ENCODE measurements around the gene MAEL. TPM values are rescaled to one million over a fixed set of nuclear protein-coding genes. Genes with fewer than 3 reads are reported as not detected.
A peak's percentile ranks its signal among the peaks of the same experiment; 100 is the strongest.
"Not testable (repeated sequence)": the region's sequence is repeated elsewhere in the genome, so short reads cannot be mapped to it uniquely, and the experiment has no call there.

MAEL gene
- total RNA-seq, 1 donor from 2014 or later = 7.9 TPM

GRCh38 chr1:166977951-166978350, 11.1 kb upstream of the MAEL start:
- no peak for DNase-seq (ENCODE audit: low spot score)

GRCh38 chr1:166978821-166979220, 10.3 kb upstream of the MAEL start:
- peak; percentile 15 for DNase-seq (ENCODE audit: low spot score)

GRCh38 chr1:166980383-166980782, 8.7 kb upstream of the MAEL start:
- no peak for DNase-seq (ENCODE audit: low spot score)

GRCh38 chr1:166980818-166981217, 8.3 kb upstream of the MAEL start:
- DNase-seq (ENCODE audit: low spot score) = no peak

- no peak for DNase-seq (ENCODE audit: low spot score)
These were observed 7.5 kb upstream of the MAEL start for GRCh38 chr1:166981589-166981988.

- DNase-seq (ENCODE audit: low spot score) = peak; percentile 22
These were observed 10.0 kb downstream of the MAEL start for GRCh38 chr1:166999075-166999474.

- DNase-seq (ENCODE audit: low spot score) = no peak
These were observed 10.5 kb downstream of the MAEL start for GRCh38 chr1:166999500-167000055.

- no peak for DNase-seq (ENCODE audit: low spot score)
These were observed 11.5 kb downstream of the MAEL start for GRCh38 chr1:167000546-167000945.

- DNase-seq (ENCODE audit: low spot score) = no peak
These were observed 13.3 kb downstream of the MAEL start for GRCh38 chr1:167002354-167002753.

GRCh38 chr1:167003711-167004110, 14.6 kb downstream of the MAEL start:
- no peak for DNase-seq (ENCODE audit: low spot score)

GRCh38 chr1:167011560-167012191, 22.6 kb downstream of the MAEL start:
- no peak for DNase-seq (ENCODE audit: low spot score)

GRCh38 chr1:167012570-167012969, 23.5 kb downstream of the MAEL start:
- no peak for DNase-seq (ENCODE audit: low spot score)

GRCh38 chr1:167013108-167013929, 24.2 kb downstream of the MAEL start:
- DNase-seq (ENCODE audit: low spot score) = no peak

GRCh38 chr1:167016100-167016750, 27.1 kb downstream of the MAEL start:
- DNase-seq (ENCODE audit: low spot score) = no peak

- no peak for DNase-seq (ENCODE audit: low spot score)
These were observed 33.3 kb downstream of the MAEL start for GRCh38 chr1:167022384-167022783.

GRCh38 chr1:167029553-167029952, 40.5 kb downstream of the MAEL start:
- not testable (repeated sequence) for DNase-seq (ENCODE audit: low spot score)

GRCh38 chr1:167033646-167034045, 44.6 kb downstream of the MAEL start:
- no peak for DNase-seq (ENCODE audit: low spot score)

GRCh38 chr1:167043752-167044488, 54.8 kb downstream of the MAEL start:
- DNase-seq (ENCODE audit: low spot score) = peak; percentile 82

- no peak for DNase-seq (ENCODE audit: low spot score)
These were observed 62.8 kb downstream of the MAEL start for GRCh38 chr1:167051907-167052306.

- no peak for DNase-seq (ENCODE audit: low spot score)
These were observed 63.3 kb downstream of the MAEL start for GRCh38 chr1:167052389-167052788.

- no peak for DNase-seq (ENCODE audit: low spot score)
These were observed 65.5 kb downstream of the MAEL start for GRCh38 chr1:167054531-167054930.

Measured in umbilical cord (tissue), 2 donors.